H9 (cell line): ENCODE results near the gene ZCCHC7. TPM values are rescaled to one million over a fixed set of nuclear protein-coding genes. Genes with fewer than 3 reads are reported as not detected.

ENCODE experiments used
- DNase-seq: peaks from one replicate; pipeline ENCODE4 v3.0.0-alpha.2; 2017
- H2AFZ ChIP-seq: one replicate; pipeline ENCODE4 v1.6.1; 2013; ENCODE audit warnings: mild to moderate bottlenecking, low read length, control low read depth, moderate library complexity
- H2AK5ac ChIP-seq: 2 replicates; pipeline ENCODE4 v1.6.1; 2013; ENCODE audit warnings: low read length, control low read depth, mixed read lengths; ENCODE audit not compliant: insufficient read length
- H2BK120ac ChIP-seq: one replicate; pipeline ENCODE4 v1.6.1; 2013; ENCODE audit warnings: low read depth, mild to moderate bottlenecking, low read length, control low read depth, inconsistent platforms; ENCODE audit not compliant: poor library complexity, severe bottlenecking
- H2BK12ac ChIP-seq: 2 replicates; pipeline ENCODE4 v1.6.1; 2013; ENCODE audit warnings: low read length, control low read depth, mixed read lengths, low read depth; ENCODE audit not compliant: insufficient read length
- H2BK15ac ChIP-seq: 2 replicates; pipeline ENCODE4 v1.6.1; 2013; ENCODE audit warnings: low read depth, low read length, control low read depth
- H2BK20ac ChIP-seq: one replicate; pipeline ENCODE4 v1.6.1; 2013; ENCODE audit warnings: low read depth, mild to moderate bottlenecking, low read length, control low read depth, inconsistent platforms; ENCODE audit not compliant: poor library complexity, severe bottlenecking
- H2BK5ac ChIP-seq: 2 replicates; pipeline ENCODE4 v1.6.1; 2013; ENCODE audit warnings: low read length, control low read depth, mixed read lengths; ENCODE audit not compliant: insufficient read length
- H3K14ac ChIP-seq: 2 replicates; pipeline ENCODE4 v1.6.1; 2013; ENCODE audit warnings: low read length, control low read depth; ENCODE audit not compliant: insufficient read depth
- H3K18ac ChIP-seq: 2 replicates; pipeline ENCODE4 v1.6.1; 2013; ENCODE audit warnings: low read depth, mild to moderate bottlenecking, mixed read lengths, low read length, control low read depth; ENCODE audit not compliant: insufficient read length
- H3K23ac ChIP-seq: 2 replicates; pipeline ENCODE4 v1.6.1; 2013; ENCODE audit warnings: low read length, control low read depth, mixed read lengths, low read depth; ENCODE audit not compliant: insufficient read length
- H3K23me2 ChIP-seq: 2 replicates; pipeline ENCODE4 v1.6.1; 2013; ENCODE audit warnings: low read depth, mild to moderate bottlenecking, mixed read lengths, low read length, control low read depth; ENCODE audit not compliant: insufficient read length, poor library complexity, severe bottlenecking
- H3K27ac ChIP-seq: 2 replicates; pipeline ENCODE4 v1.5.1; 2013; ENCODE audit warnings: low read length, control low read depth, mixed read lengths, low read depth; ENCODE audit not compliant: insufficient read length
- H3K27me3 ChIP-seq: 2 replicates; pipeline ENCODE4 v1.6.1; 2013; ENCODE audit warnings: low read length, control low read depth, inconsistent platforms; ENCODE audit not compliant: insufficient read depth
- H3K4ac ChIP-seq: 2 replicates; pipeline ENCODE4 v1.6.1; 2013; ENCODE audit warnings: low read depth, mild to moderate bottlenecking, control low read depth, inconsistent platforms, low read length, moderate library complexity
- H3K4me1 ChIP-seq: 2 replicates; pipeline ENCODE4 v1.6.1; 2013; ENCODE audit warnings: low read length, control low read depth, inconsistent platforms; ENCODE audit not compliant: insufficient read depth
- H3K4me2 ChIP-seq: 2 replicates; pipeline ENCODE4 v1.6.1; 2013; ENCODE audit warnings: low read length, control low read depth, mixed read lengths; ENCODE audit not compliant: insufficient read length, insufficient read depth
- H3K56ac ChIP-seq: 2 replicates; pipeline ENCODE4 v1.6.1; 2013; ENCODE audit warnings: low read depth, mild to moderate bottlenecking, mixed read lengths, low read length, control low read depth; ENCODE audit not compliant: insufficient read length
- H3K79me1 ChIP-seq: 2 replicates; pipeline ENCODE4 v1.6.1; 2013; ENCODE audit warnings: low read depth, mild to moderate bottlenecking, moderate library complexity, low read length, control low read depth, inconsistent platforms; ENCODE audit not compliant: insufficient read depth, poor library complexity, severe bottlenecking
- H3K79me2 ChIP-seq: 2 replicates; pipeline ENCODE4 v1.6.1; 2013; ENCODE audit warnings: low read length, control low read depth, inconsistent platforms; ENCODE audit not compliant: insufficient read depth
- H3K9ac ChIP-seq: 2 replicates; pipeline ENCODE4 v1.6.1; 2013; ENCODE audit warnings: low read length, control low read depth, mixed read lengths; ENCODE audit not compliant: insufficient read length; ENCODE audit errors: extremely low read depth
- H3K9me3 ChIP-seq: one replicate; pipeline ENCODE4 v1.6.1; 2013; ENCODE audit warnings: low read depth, low read length, inconsistent platforms; ENCODE audit not compliant: control insufficient read depth
- H3T11ph ChIP-seq: one replicate; pipeline ENCODE4 v1.6.1; 2013; ENCODE audit warnings: mild to moderate bottlenecking, low read length, control low read depth, inconsistent platforms
- H4K20me1 ChIP-seq: one replicate; pipeline ENCODE4 v1.6.1; 2013; ENCODE audit not compliant: control insufficient read depth, insufficient read length, insufficient read depth
- H4K5ac ChIP-seq: 2 replicates; pipeline ENCODE4 v1.6.1; 2013; ENCODE audit warnings: low read depth, mild to moderate bottlenecking, mixed read lengths, low read length, control low read depth; ENCODE audit not compliant: insufficient read length
- H4K8ac ChIP-seq: replicated peaks from 2 replicates; pipeline ENCODE4 v1.6.1; 2013; ENCODE audit warnings: low read length, control low read depth, mixed read lengths, low read depth; ENCODE audit not compliant: insufficient read length
- H4K91ac ChIP-seq: 2 replicates; pipeline ENCODE4 v1.6.1; 2013; ENCODE audit warnings: low read depth, mild to moderate bottlenecking, moderate library complexity, mixed read lengths, low read length, control low read depth; ENCODE audit not compliant: insufficient read length
- H3K27ac Mint-ChIP-seq, 3 experiments: 2 replicates in 2 of 3; 3 replicates in 1 of 3; pipeline ENCODE4 v1.8.0; 2020 to 2021; ENCODE audit warnings: mixed read lengths in 3 of 3, mild to moderate bottlenecking in 1 of 3, moderate library complexity in 1 of 3
- H3K27me3 Mint-ChIP-seq: 2 replicates; pipeline ENCODE4 v1.8.0; 2021; ENCODE audit warnings: low read depth, mild to moderate bottlenecking, moderate library complexity, mixed read lengths
- H3K36me3 Mint-ChIP-seq, 3 experiments: 2 replicates in 2 of 3; 3 replicates in 1 of 3; pipeline ENCODE4 v1.8.0; 2020 to 2021; ENCODE audit warnings: low read depth in 3 of 3, mixed read lengths in 3 of 3; ENCODE audit not compliant: insufficient read depth in 1 of 3
- H3K4me1 Mint-ChIP-seq, 2 experiments: 2 replicates each; pipeline ENCODE4 v1.8.0; 2020; ENCODE audit warnings: mixed read lengths in 2 of 2
- H3K4me3 Mint-ChIP-seq, 2 experiments: 2 replicates in 1 of 2; 3 replicates in 1 of 2; pipeline ENCODE4 v1.8.0; 2020 to 2021; ENCODE audit warnings: mild to moderate bottlenecking in 2 of 2, mixed read lengths in 2 of 2, moderate library complexity in 1 of 2
- H3K9me3 Mint-ChIP-seq, 2 experiments: 2 replicates in 1 of 2; 3 replicates in 1 of 2; pipeline ENCODE4 v1.8.0; 2020; ENCODE audit warnings: mild to moderate bottlenecking in 2 of 2, mixed read lengths in 2 of 2, moderate library complexity in 1 of 2
- CTCF ChIP-seq: fragments of 200-600 bp; sonication (generic); conservative IDR thresholded peaks from 3 replicates; pipeline ENCODE4 v1.8.0; 2021; ENCODE audit warnings: antibody characterized with exemption, mild to moderate bottlenecking
- WGBS: extraction: QIAGEN DNeasy Blood & Tissue Kit; methylation state at CpG from one replicate; pipeline ENCODE4 v1.1.7; 2013; ENCODE audit warnings: missing lambda C conversion rate, low lambda C conversion rate, mixed read lengths; ENCODE audit not compliant: insufficient read length; ENCODE audit errors: extremely low coverage; 5-methylcytosine and 5-hydroxymethylcytosine counted together
- total RNA-seq: library from RNA; stranded (reverse); gene quantifications from 2 replicates; pipeline ENCODE4 v1.2.1, GENCODE V29; 2021

Gene ZCCHC7
- total RNA-seq, 1 experiment from 2014 or later, result 20.3 TPM

GRCh38 chr9:37165644-37166043 is 45.3 kb downstream of the ZCCHC7 start:
- Histone ChIP-seq H3K4me1 (peaks cover 2% of the 10 kb centered on the region; the same call in 1 of the 2 replicates), H2AFZ (no peak overlapping the region), H3T11ph (no peak overlapping the region), H3K27ac (no peak overlapping the region), H4K20me1 (no peaks in the 10 kb centered on the region), H2BK12ac (no peak overlapping the region), H3K4ac (no peak overlapping the region), H3K79me1 (no peaks in the 10 kb centered on the region), H2BK5ac (no peak overlapping the region), H3K9ac (no peak overlapping the region), H3K14ac (no peak overlapping the region), H4K91ac (no peak overlapping the region), H3K23me2 (no peaks in the 10 kb centered on the region), H3K18ac (no peak overlapping the region), H4K8ac (no peak overlapping the region), H3K23ac (no peak overlapping the region), H3K79me2 (no peaks in the 10 kb centered on the region), H3K27me3 (no peaks in the 10 kb centered on the region), H2AK5ac (no peak overlapping the region), H2BK20ac (no peak overlapping the region), H3K9me3 (no peaks in the 10 kb centered on the region), H4K5ac (no peak overlapping the region), H3K56ac (no peak overlapping the region), H3K4me2 (no peak overlapping the region), H2BK120ac (no peak overlapping the region), H2BK15ac (no peak overlapping the region)
- DNase-seq, result no peak
- Mint-ChIP-seq H3K9me3 (no peaks in the 10 kb centered on the region), H3K4me3 (no peak overlapping the region), H3K36me3 (peaks cover 4 to 13% (median 5%) of the 10 kb centered on the region in 3 experiments; a peak in 5 of 7 replicates), H3K27me3 (no peaks in the 10 kb centered on the region), H3K27ac (no peak overlapping the region), H3K4me1 (peaks cover 7 to 15% of the 10 kb centered on the region in 2 experiments)
- WGBS, result no CpG with 5 or more reads among the region's 1 CpG
- no peak for TF ChIP-seq CTCF
